SK-N-MC (cell line): ENCODE measurements around the gene DCDC2.

Experiments used
- EZH2 ChIP-seq: fragments of 200-600 bp; sonication (generic); IDR thresholded peaks from one replicate; pipeline ENCODE4 v1.6.1; 2017; ENCODE audit warnings: antibody characterized with exemption
- FOXP2 ChIP-seq: optimal IDR thresholded peaks from 2 replicates; pipeline ENCODE3; 2011; ENCODE audit warnings: mild to moderate bottlenecking, moderate library complexity; ENCODE audit not compliant: insufficient read depth; ENCODE audit errors: extremely low read length, control extremely low read depth
- POLR2AphosphoS5 ChIP-seq: IDR thresholded peaks from 2 replicates; pipeline ENCODE4 v1.6.1; 2012; ENCODE audit warnings: mild to moderate bottlenecking, low read depth, low read length, borderline replicate concordance

- TF ChIP-seq EZH2 (no peak), POLR2AphosphoS5 (no peak), FOXP2 (no peak)
Measured at GRCh38 chr6:24272553-24272952, 85.3 kb downstream of the DCDC2 start.
